ENCODE measurements around the gene PODXL.

- TF ChIP-seq BHLHE40 (IDR thresholded peaks at IDR 0.05; ENCODE audit: borderline replicate concordance), result no peak
- no peak for TF ChIP-seq SP1 (IDR thresholded peaks at IDR 0.05)
Measured at GRCh38 chr7:131587315-131587923, 31.0 kb upstream of the PODXL start.
